GM19438 (cell line): ENCODE data around the gene ARL17B.
"Not testable (repeated sequence)": the region's sequence is repeated elsewhere in the genome, so short reads cannot be mapped to it uniquely, and the experiment has no call there.

ENCODE experiments used
- ATAC-seq: cut with Tn5 transposase; IDR thresholded peaks from one replicate; pipeline ENCODE4 v1.9.1; 2021; ENCODE audit warnings: low read depth; ENCODE audit not compliant: unreplicated experiment

The ARL17B gene

GRCh38 chr17:46361755-46362154 is at the start of gene ARL17B:
Gene ARL17B, minus strand, starts transcription at chr17:46361766. Its CDS starts 3,369 bp downstream, at chr17:46358397.
- ATAC-seq = peak; percentile 91

DNA sequence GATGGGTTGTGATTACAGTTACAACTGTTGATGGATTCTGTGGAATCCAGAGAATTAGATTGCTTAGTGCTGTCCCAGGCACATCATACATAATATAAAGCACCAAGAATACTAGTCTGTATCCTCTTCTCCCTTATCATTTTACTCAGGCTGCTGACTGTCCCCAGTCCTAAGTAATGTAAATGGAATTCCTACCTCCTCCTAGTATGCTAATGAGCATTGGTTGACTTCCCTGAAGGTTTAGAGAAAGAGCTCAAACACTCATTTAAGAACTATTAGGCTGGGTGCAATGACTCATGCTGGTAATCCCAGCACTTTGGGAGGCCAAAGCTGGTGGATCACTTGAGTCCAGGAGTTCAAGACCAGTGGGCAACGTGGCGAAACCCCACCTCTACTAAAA is 48.3 kb upstream of the ARL17B start:
- not testable (repeated sequence) for ATAC-seq

DNA sequence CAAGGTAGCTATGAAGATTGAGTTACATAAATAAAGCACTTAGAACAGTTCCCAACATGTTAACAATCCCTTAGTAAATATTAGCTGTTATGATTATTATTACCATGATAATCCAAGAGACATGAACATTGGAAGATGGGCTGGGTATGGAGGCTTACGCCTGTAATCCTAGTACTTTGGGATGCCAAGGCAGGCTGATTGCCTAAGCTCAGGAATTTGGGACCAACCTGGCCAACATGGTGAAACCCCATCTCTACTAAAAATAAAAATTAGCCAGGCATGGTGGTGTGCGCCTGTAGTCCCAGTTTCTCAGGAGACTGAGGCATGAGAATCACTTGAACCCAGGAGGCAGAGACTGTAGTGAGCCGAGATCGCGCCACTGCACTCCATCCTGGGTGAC is 45.6 kb upstream of the ARL17B start:
- not testable (repeated sequence) for ATAC-seq

DNA sequence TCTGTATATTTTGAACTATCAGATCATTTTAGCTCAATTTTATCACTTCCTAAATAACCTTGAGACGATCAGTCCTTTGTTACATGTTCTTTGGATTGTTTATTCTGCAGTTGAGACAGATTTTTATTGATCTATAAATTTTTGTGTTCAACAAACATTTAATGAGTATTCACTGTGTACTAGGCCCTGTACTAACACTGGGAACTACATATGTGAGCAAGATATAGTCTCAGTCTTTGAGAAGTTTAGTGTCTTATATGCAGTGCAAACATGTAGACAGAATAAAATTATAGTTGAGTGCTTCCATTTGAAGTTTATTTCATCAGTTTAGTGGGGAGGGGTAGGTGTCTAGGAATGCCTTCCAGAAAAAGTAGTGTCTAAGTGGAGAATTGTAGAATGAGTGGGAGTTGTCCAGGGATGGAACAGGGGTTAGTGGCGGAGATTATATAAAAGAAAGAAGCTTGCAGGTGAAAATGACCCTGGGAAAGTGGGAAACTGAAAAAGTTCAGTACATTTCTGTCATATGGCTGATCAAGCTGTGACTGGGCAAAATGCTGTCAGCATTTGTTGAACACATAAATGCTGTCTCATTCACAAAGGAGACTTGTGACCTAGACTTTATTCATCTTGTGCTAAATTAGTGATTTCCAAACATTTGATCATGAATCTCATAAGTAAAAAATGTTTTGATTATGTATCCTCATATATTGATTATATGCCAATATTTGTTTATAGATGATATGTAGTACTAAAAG is 39.6 kb upstream of the ARL17B start:
- ATAC-seq = not testable (repeated sequence)

GRCh38 chr17:46400543-46400942 is 39.0 kb upstream of the ARL17B start:
- not testable (repeated sequence) for ATAC-seq

GRCh38 chr17:46399993-46400392 is 38.4 kb upstream of the ARL17B start:
- ATAC-seq = not testable (repeated sequence)

DNA sequence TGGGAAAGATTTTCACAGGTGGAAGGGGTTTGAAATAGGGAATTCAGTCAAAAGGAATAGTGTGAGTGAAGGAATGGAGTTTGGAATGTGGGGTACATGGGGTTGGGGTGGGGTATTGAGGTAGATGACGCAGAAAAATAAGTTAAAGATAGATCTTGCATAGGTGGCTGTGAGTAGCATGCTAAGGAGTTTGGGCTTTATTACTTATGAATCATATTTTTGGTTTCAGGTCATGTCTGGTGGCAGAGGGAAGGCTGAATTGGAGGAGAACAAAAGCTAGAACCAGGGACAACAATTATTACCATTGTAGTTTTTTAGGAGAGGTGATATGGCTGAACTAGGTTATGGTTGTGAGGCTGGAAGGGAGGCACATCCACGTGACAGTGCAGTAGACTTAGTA is 34.7 kb upstream of the ARL17B start:
- ATAC-seq = not testable (repeated sequence)

- ATAC-seq = not testable (repeated sequence)
Observed at GRCh38 chr17:46393702-46394101, 32.1 kb upstream of the ARL17B start.

DNA sequence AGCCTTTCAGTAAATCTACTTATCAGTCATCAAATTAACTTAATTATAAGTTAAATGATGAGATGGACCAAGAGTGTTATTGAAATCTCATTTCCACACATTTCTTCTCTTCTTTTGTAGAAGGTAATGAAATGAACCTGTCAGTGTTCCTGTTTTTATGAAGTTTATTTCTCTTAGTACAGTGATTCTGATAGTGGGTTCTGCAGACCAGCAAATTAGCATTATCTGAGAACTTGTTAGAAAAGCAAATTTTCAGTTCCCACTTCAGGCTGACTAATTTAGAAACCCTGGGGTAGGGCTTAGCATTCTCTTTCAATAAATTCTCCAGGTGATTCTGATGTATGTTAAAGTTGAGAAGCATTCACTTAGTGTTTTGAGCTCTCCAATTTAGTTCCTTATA is 23.9 kb upstream of the ARL17B start:
- ATAC-seq = not testable (repeated sequence)

- ATAC-seq = not testable (repeated sequence)
Observed at GRCh38 chr17:46383118-46383517, 21.6 kb upstream of the ARL17B start.

- not testable (repeated sequence) for ATAC-seq
Observed at GRCh38 chr17:46373418-46373817, 11.9 kb upstream of the ARL17B start.

DNA sequence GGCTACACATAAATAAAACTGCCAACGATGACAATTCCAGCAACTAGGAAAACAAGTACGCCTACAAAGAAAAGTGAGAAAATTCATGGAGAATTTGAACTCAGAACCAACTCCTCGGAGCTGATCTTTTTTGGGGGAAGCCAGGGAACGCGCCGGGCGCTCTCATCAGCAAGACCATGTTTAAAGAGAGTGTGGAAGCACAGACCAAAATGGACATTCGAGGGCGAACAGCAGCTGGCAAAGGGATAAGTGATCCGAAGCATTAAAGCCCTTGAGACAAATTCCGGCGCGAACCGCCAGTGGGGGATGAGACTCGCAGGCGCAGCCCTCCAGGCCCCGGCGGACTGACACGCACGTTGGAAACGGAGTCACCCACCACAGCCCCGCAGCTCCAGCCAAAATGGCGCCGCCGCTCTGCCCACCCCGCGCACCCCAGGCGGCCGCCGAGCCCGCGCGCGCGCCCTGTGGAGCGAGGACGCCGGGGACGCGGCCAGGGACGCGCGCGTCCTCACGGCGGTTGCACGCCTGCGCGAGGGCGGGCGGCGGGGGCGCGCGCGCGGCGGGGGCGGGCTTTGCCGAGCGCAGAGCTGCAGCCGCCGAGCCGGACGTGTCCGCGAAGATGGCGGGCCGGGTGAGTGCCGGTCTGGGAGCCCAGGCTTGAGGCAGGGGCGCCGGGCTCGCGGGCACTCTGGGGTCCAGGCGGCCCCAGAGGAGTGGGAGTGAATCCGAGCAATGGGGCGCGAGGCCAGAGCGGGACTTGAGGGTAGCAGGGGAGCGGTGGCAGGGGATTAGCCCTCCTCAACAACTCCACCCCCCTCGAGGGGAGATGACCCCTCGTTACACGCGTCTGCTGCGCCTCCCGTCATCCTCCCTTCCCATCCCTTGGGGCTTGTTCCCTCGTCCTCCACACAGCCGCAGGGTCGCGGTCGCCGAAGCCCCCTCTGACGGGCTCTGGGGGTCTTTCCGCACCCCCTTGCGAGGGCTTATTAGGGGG is 11.0 kb upstream of the ARL17B start:
- peak; percentile 75 for ATAC-seq

- ATAC-seq = not testable (repeated sequence)
Observed at GRCh38 chr17:46367520-46367919, 6.0 kb upstream of the ARL17B start.

DNA sequence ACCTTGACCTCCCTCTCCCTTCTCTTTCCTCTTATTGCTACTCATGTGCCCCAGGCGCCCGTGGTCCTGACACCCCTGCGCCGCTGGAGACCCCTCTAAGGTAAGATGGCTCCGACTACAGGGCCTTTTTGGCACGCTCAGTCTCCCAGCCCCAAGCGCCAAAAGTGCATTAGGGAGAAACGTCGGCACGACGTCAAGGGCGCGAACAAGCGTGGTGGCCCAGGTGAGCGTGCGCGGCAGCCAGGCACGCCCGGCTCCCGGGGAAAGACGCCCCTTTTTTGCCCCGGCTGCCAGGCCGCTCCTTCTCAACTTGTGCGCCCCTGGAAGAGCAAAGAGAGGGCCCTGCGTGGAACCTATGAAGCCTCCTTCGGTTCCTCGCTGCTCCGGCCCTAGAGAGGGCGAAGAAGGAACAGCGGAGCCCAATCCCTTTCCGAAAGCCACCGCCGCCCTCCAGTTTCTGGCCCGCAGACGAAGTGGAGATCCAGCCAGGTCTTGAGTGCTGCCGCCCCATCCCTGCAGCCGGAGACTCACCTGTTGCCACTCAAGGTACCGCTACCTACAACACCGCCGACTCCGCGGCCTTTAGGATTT is 326 bp downstream of the ARL17B start:
- ATAC-seq = not testable (repeated sequence)

GRCh38 chr17:46353856-46354255 is 7.7 kb downstream of the ARL17B start:
- ATAC-seq = not testable (repeated sequence)

DNA sequence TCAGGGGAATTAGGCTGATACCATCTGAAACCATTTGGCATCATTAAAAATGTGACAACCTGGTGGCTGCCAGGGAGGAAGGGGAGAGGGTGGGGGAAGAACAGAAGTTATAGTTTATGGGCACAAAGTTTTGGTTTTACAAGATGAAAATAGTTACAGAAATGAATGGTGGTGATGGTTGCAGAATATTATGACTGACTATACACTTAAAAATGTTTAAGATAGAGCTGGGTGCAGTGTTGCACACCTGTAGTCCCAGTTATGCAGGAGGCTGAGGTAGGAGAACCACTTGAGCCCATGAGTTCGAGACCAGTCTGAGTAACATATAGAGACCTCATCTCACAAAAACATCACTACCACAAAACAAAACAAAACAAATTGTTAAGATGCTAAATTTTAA is 12.5 kb downstream of the ARL17B start:
- not testable (repeated sequence) for ATAC-seq

GRCh38 chr17:46348345-46348744 is 13.2 kb downstream of the ARL17B start:
- not testable (repeated sequence) for ATAC-seq

GRCh38 chr17:46342131-46342530 is 19.4 kb downstream of the ARL17B start:
- ATAC-seq = not testable (repeated sequence)

DNA sequence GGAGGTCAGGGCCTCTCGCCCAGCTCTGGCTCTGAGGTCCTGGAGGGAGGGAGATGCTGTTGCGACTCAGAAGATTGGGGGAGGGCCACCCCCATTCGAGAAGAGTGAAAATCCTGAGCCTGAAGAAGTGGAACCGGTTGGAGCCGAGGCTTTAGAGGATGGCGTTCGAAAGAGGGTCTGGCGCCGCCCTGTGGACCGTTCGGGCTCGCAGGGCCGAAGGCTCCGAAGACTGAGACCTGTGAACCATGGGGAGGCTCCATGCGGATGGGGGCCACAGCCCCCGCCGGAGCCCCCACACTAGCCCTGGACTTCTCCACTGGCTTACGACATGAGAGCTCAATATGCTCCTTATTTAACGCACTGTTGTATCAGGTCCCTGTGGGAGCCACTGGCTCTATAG is 20.3 kb downstream of the ARL17B start:
- ATAC-seq = not testable (repeated sequence)

DNA sequence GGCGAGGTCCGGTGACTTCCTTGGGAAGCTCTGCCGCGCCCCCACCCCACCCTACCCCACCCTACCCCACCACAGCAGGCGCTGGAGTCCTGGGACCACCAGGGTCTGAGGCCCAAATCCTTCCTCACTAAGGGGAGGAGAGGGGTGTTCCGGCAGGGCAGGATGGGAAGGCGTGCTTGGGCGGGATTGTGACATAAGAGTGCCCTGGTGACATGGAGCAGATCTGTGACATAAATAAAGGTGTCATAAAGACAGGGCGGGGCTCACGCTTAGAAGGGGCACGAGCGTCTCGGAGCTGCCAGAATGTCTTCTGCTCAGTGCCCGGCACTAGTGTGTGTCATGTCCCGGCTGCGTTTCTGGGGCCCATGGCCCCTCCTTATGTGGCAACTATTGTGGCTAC is 66.7 kb downstream of the ARL17B start, which contains the start of gene LRRC37A:
TSS of gene LRRC37A (plus strand) at position 301 of the 400 bp plus-strand sequence. CDS start at position 304, 3 bp downstream.
- ATAC-seq = not testable (repeated sequence)

DNA sequence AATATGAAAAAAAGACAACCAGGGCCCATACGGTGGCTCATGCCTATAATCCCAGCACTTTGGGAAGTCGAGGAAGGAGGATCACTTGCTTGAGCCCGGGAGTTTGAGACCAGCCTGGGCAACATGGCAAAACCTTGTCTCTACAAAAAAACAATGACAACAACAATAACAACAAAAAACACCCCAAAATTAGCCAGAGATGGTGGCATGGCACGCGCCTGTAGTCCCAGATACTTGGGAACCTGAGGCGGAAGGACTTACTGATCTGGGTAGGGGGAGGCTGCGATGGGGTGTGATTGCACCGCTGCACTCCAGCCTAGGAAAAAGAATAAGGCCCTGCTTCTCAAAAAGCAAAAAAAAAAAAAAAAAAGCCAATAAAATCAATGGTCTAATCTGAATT is 69.9 kb downstream of the ARL17B start:
- not testable (repeated sequence) for ATAC-seq
